ENCODE measurements around the gene LRRC47. TPM values are rescaled to one million over a fixed set of nuclear protein-coding genes. Genes with fewer than 3 reads are reported as not detected.

The LRRC47 gene
- total RNA-seq, 2 donors from 2014 or later: 42.4 to 53.8 TPM

DNA sequence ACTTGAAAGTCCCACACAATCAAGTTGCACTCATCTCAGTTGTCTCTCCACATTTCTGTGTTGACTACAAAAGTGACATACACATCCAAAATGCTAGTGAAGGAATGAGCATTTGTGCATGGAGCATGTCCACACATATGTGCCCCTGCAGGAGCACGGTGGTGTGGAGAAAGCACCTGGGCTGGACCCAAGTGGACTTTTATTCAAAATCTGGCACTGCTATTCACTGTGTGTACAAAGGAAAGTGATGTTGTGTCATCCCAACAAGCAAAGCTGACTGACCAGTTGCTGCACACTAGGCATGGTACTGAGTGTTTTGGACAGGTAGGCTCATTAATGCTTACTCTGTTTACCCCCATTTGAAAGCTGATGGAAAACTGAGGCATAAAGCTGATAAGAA lies 41.4 kb upstream of the LRRC47 start:
- WGBS: 100% methylated on average over 1 of the region's 1 CpG
- no peak for TF ChIP-seq POLR2AphosphoS5 (IDR thresholded peaks at IDR 0.05)
- TF ChIP-seq, protein P1, sequence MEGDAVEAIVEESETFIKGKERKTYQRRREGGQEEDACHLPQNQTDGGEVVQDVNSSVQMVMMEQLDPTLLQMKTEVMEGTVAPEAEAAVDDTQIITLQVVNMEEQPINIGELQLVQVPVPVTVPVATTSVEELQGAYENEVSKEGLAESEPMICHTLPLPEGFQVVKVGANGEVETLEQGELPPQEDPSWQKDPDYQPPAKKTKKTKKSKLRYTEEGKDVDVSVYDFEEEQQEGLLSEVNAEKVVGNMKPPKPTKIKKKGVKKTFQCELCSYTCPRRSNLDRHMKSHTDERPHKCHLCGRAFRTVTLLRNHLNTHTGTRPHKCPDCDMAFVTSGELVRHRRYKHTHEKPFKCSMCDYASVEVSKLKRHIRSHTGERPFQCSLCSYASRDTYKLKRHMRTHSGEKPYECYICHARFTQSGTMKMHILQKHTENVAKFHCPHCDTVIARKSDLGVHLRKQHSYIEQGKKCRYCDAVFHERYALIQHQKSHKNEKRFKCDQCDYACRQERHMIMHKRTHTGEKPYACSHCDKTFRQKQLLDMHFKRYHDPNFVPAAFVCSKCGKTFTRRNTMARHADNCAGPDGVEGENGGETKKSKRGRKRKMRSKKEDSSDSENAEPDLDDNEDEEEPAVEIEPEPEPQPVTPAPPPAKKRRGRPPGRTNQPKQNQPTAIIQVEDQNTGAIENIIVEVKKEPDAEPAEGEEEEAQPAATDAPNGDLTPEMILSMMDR (IDR thresholded peaks at IDR 0.05): no peak
- no peak for TF ChIP-seq POLR2A (IDR thresholded peaks at IDR 0.05)
- Histone ChIP-seq H3K27ac (no peak overlapping the region), H3K27me3 (replicated peaks; ENCODE audit: insufficient read depth) (no peaks in the 10 kb centered on the region), H3K9me3 (no peaks in the 10 kb centered on the region), H3K4me1 (replicated peaks) (no peaks in the 10 kb centered on the region), H3K4me3 (no peak overlapping the region), H3K36me3 (peaks cover 4 to 9% of the 10 kb centered on the region in 2 donors)
- intact Hi-C loops (cut with DNase I): no loop called here
- DNase-seq (ENCODE audit: low spot score): no peak

DNA sequence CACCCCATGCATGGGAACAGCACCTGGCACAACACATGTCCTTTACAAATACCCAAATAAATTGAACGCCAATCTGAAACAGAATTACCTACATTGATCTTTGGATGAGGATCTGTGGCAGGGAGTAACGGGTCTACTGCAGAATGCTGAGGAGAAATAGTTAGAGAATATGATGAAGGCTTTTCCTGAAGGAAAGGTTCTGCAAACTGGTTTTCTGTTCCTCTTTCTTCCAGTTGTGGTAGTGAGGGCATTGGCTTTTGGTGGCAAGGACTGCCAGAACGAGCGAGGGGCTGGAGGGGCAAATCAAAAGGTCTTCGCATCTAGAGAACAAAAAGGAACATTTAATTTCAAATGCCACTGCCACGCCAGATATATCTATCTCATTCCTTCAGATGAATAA lies 40.9 kb upstream of the LRRC47 start:
- WGBS: 97% methylated on average over 6 of the region's 6 CpGs
- H3K4me3 ChIP-seq: no peak overlapping the region
- no peaks in the 10 kb centered on the region for H3K27me3 ChIP-seq (replicated peaks; ENCODE audit: insufficient read depth)
- DNase-seq (ENCODE audit: low spot score): no peak
- no peak overlapping the region for H3K27ac ChIP-seq
- H3K4me1 ChIP-seq (replicated peaks): no peaks in the 10 kb centered on the region
- intact Hi-C loops (cut with DNase I): no loop called here
- H3K36me3 ChIP-seq: peaks cover 4 to 9% of the 10 kb centered on the region in 2 donors
- no peaks in the 10 kb centered on the region for H3K9me3 ChIP-seq
- TF ChIP-seq, protein P1 (IDR thresholded peaks at IDR 0.05): no peak
- TF ChIP-seq POLR2A (IDR thresholded peaks at IDR 0.05): no peak
- TF ChIP-seq POLR2AphosphoS5 (IDR thresholded peaks at IDR 0.05): no peak

DNA sequence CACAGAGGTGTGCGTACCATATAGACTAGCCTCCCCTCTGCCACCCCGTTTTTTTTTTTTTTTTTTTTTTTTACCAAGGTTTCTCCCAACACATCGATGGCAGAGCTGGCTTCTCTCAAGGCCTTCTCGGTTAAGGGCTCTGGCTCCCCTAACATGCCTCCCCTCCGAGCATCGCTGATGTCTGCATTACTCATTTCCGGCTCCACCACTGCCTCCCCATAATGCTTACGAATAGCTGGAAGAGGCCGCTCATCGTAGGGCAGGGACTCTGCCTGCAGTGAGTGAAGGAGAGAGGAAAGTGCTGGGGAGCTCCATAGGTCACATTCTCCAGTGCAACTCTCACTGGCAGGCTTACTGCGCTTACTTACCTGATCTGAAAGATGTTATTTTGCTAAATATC lies 40.1 kb upstream of the LRRC47 start:
- 95% methylated on average over 11 of the region's 11 CpGs for WGBS
- Histone ChIP-seq H3K9me3 (no peaks in the 10 kb centered on the region), H3K36me3 (peaks cover 4 to 9% of the 10 kb centered on the region in 2 donors), H3K27ac (no peak overlapping the region), H3K4me3 (no peak overlapping the region), H3K27me3 (replicated peaks; ENCODE audit: insufficient read depth) (no peaks in the 10 kb centered on the region), H3K4me1 (replicated peaks) (no peaks in the 10 kb centered on the region)
- DNase-seq (ENCODE audit: low spot score): no peak
- intact Hi-C loops (cut with DNase I): no loop called here
- TF ChIP-seq POLR2AphosphoS5 (IDR thresholded peaks at IDR 0.05) (no peak), POLR2A (IDR thresholded peaks at IDR 0.05) (no peak)
- TF ChIP-seq, protein P1 (IDR thresholded peaks at IDR 0.05): no peak

DNA sequence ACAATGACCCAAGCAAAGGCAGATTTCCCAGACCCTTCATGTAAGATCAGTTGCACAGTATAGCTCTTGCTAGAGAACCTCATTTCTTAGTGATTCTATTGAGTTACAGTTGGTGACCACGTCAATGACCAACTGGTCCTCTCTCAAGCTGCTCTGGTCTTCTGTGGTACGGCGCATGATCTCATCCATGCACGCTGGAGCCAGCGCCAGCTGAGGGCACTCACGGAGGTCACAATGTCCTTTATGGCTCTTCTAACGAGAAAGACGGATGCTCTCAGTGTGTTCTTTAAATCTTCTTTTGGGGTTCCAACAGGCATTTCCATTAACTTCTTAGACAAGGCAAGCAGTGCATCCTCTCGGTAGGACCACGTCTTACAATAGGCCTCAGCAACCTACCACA lies 38.4 kb upstream of the LRRC47 start:
- no peak overlapping the region for H3K4me3 ChIP-seq
- H3K27me3 ChIP-seq (replicated peaks; ENCODE audit: insufficient read depth): no peaks in the 10 kb centered on the region
- WGBS: 94% methylated on average over 10 of the region's 10 CpGs
- H3K9me3 ChIP-seq: no peaks in the 10 kb centered on the region
- TF ChIP-seq POLR2AphosphoS5 (IDR thresholded peaks at IDR 0.05) (no peak), POLR2A (IDR thresholded peaks at IDR 0.05) (no peak)
- TF ChIP-seq, protein P1 (IDR thresholded peaks at IDR 0.05): no peak
- intact Hi-C loops (cut with DNase I): no loop called here
- no peak for DNase-seq (ENCODE audit: low spot score)
- H3K4me1 ChIP-seq (replicated peaks): no peaks in the 10 kb centered on the region
- no peak overlapping the region for H3K27ac ChIP-seq
- H3K36me3 ChIP-seq: peaks cover 4 to 9% of the 10 kb centered on the region in 2 donors

DNA sequence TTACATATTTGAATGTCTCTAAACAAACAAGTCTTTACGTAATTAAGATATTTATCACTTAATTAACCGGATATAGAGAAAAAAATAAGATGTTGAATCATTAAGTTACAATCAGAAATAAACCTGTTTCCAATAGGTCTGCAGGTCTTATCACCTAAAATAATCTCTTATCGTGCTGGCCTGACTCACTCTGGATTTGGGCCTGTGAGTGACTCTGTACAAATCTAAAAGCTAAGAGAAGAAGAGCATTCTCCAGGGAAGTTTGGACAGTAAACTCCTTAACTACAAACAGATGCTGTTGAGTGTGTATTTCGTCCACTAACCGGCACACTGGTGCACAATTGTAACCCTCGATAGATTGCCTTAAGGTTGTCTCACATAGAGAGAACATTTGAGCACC lies 35.4 kb upstream of the LRRC47 start:
- Histone ChIP-seq H3K36me3 (peaks cover 3 to 8% of the 10 kb centered on the region in 2 donors), H3K4me1 (replicated peaks) (no peaks in the 10 kb centered on the region), H3K4me3 (no peak overlapping the region), H3K9me3 (no peaks in the 10 kb centered on the region), H3K27ac (no peak overlapping the region), H3K27me3 (replicated peaks; ENCODE audit: insufficient read depth) (no peaks in the 10 kb centered on the region)
- TF ChIP-seq, protein P1 (IDR thresholded peaks at IDR 0.05): no peak
- TF ChIP-seq POLR2AphosphoS5 (IDR thresholded peaks at IDR 0.05): no peak
- no peak for TF ChIP-seq POLR2A (IDR thresholded peaks at IDR 0.05)
- intact Hi-C loops (cut with DNase I): no loop called here
- DNase-seq (ENCODE audit: low spot score): no peak
- 45% methylated on average over 6 of the region's 6 CpGs for WGBS
